ENCODE results near the gene CRABP2. TPM values are rescaled to one million over a fixed set of nuclear protein-coding genes. Genes with fewer than 3 reads are reported as not detected.
A peak's percentile ranks its signal among the peaks of the same experiment; 100 is the strongest.

The CRABP2 gene
- polyA plus RNA-seq, 2 of the 4 experiments (the other 2 are of a cell fraction) = 1.7 to 15.6 TPM

DNA sequence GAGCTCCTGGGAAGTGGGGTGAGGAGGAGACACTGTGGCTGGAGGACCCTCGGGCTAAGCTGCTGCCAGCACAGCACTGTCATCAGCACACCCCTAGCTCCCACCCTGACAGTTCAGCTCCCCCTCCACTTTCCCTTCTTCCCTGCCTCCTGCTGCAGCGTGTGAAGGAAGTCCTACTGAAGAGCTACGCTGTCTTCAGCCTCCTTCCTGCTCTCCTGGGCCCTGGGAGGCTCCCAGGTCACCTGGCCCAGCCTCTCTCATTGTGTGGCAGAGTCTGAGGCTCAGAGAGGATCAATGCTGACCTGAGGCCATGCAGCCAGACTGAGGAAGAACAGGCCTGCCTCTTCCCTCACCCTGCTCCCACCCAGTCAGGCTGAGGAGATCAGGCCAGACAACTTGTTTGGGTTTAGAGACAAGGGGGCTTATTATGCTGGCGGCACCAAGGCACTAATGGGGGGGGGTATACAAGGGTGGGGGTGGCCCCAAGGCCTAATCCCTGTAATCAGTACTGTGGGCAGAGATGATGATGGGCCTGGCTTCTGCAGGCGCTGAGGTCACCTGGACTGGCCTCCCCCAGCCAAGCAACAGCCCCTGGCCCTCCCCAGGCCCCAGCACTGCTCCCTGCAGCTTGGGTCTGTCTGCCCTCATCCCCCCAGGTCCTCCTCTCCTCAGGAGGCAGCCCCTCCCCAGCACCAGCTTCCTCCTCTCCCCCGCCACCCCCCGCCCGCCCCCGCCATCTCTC, 37.2 kb downstream of the CRABP2 start:
- 87% methylated on average over 4 of the region's 9 CpGs for WGBS (ENCODE audit: missing lambda C conversion rate)
- TF ChIP-seq EP300 (IDR thresholded peaks at IDR 0.05) (no peak), FOSL2 (IDR thresholded peaks at IDR 0.05) (no peak), FOSL2 (CRISPR knock-in tag; IDR thresholded peaks at IDR 0.05) (no peak)
- TF ChIP-seq, protein P1, sequence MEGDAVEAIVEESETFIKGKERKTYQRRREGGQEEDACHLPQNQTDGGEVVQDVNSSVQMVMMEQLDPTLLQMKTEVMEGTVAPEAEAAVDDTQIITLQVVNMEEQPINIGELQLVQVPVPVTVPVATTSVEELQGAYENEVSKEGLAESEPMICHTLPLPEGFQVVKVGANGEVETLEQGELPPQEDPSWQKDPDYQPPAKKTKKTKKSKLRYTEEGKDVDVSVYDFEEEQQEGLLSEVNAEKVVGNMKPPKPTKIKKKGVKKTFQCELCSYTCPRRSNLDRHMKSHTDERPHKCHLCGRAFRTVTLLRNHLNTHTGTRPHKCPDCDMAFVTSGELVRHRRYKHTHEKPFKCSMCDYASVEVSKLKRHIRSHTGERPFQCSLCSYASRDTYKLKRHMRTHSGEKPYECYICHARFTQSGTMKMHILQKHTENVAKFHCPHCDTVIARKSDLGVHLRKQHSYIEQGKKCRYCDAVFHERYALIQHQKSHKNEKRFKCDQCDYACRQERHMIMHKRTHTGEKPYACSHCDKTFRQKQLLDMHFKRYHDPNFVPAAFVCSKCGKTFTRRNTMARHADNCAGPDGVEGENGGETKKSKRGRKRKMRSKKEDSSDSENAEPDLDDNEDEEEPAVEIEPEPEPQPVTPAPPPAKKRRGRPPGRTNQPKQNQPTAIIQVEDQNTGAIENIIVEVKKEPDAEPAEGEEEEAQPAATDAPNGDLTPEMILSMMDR (IDR thresholded peaks at IDR 0.05) = no peak
- TF ChIP-seq, protein P2, sequence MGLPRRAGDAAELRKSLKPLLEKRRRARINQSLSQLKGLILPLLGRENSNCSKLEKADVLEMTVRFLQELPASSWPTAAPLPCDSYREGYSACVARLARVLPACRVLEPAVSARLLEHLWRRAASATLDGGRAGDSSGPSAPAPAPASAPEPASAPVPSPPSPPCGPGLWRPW (IDR thresholded peaks at IDR 0.05) = no peak
- TF ChIP-seq, protein P3, sequence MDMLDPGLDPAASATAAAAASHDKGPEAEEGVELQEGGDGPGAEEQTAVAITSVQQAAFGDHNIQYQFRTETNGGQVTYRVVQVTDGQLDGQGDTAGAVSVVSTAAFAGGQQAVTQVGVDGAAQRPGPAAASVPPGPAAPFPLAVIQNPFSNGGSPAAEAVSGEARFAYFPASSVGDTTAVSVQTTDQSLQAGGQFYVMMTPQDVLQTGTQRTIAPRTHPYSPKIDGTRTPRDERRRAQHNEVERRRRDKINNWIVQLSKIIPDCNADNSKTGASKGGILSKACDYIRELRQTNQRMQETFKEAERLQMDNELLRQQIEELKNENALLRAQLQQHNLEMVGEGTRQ (IDR thresholded peaks at IDR 0.05) = no peak
- TF ChIP-seq, protein P4, sequence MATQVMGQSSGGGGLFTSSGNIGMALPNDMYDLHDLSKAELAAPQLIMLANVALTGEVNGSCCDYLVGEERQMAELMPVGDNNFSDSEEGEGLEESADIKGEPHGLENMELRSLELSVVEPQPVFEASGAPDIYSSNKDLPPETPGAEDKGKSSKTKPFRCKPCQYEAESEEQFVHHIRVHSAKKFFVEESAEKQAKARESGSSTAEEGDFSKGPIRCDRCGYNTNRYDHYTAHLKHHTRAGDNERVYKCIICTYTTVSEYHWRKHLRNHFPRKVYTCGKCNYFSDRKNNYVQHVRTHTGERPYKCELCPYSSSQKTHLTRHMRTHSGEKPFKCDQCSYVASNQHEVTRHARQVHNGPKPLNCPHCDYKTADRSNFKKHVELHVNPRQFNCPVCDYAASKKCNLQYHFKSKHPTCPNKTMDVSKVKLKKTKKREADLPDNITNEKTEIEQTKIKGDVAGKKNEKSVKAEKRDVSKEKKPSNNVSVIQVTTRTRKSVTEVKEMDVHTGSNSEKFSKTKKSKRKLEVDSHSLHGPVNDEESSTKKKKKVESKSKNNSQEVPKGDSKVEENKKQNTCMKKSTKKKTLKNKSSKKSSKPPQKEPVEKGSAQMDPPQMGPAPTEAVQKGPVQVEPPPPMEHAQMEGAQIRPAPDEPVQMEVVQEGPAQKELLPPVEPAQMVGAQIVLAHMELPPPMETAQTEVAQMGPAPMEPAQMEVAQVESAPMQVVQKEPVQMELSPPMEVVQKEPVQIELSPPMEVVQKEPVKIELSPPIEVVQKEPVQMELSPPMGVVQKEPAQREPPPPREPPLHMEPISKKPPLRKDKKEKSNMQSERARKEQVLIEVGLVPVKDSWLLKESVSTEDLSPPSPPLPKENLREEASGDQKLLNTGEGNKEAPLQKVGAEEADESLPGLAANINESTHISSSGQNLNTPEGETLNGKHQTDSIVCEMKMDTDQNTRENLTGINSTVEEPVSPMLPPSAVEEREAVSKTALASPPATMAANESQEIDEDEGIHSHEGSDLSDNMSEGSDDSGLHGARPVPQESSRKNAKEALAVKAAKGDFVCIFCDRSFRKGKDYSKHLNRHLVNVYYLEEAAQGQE (IDR thresholded peaks at IDR 0.05) = no peak
- Histone ChIP-seq H3K4me1 (peaks cover 31% of the 10 kb centered on the region), H3K4me2 (no peak overlapping the region), H3K27ac (no peak overlapping the region), H3K9me3 (no peaks in the 10 kb centered on the region), H3K4me3 (no peak overlapping the region)
- ChIA-PET POLR2A (no interaction called here), CTCF (interaction anchor here (0.6 to 52.1 kb wide), 8 partner anchors 8 to 48 kb away, joined by 3 to 2258 read pairs (median 8); partner anchors contain the start of genes CRABP2, HAPLN2, ISG20L2 and METTL25B)
- peak; percentile 13 to 20; a peak in 4 of 6 replicates for ATAC-seq
- no peak for FAIRE-seq
- DNase-seq (ENCODE audit: low read depth in 1 of 2, low spot score in 1 of 2) = no peak

DNA sequence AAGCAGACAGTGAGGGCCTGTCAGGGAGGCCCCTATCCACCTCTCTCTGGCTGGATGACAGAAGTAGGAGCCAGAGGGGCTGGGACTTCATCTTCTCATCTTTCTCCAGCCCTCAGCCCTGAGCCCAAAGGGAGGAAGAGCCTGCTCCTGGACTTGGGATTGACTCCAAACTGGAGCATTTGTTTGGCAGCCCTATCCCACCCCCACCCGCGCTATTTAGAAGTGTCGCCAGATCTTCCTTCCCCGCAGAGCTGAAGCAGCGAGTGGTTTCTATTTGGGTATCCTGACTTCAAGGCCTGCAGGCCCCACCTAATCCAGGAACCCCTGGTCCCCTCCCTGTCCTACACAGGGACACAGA, 37.8 kb downstream of the CRABP2 start:
- Histone ChIP-seq H3K9me3 (no peaks in the 10 kb centered on the region), H3K4me2 (no peak overlapping the region), H3K4me1 (peaks cover 36% of the 10 kb centered on the region), H3K27ac (peak overlapping the region in 1 of 2 experiments; percentile 25; a peak in 1 of 6 replicates), H3K4me3 (no peak overlapping the region)
- CTCF ChIA-PET = interaction anchor here (0.7 to 52.1 kb wide), 7 partner anchors 8 to 49 kb away, joined by 3 to 2258 read pairs (median 13); partner anchors contain the start of genes CRABP2, HAPLN2, ISG20L2 and METTL25B
- WGBS (ENCODE audit: missing lambda C conversion rate) = 93% methylated on average over 5 of the region's 5 CpGs
- DNase-seq (ENCODE audit: low read depth in 1 of 2, low spot score in 1 of 2) (no peak), FAIRE-seq (no peak), ATAC-seq (no peak; a peak in 1 of 6 replicates)
- POLR2A ChIA-PET = no interaction called here
- TF ChIP-seq HEYL (CRISPR knock-in tag; IDR thresholded peaks at IDR 0.05) (no peak), GATA3 (IDR thresholded peaks at IDR 0.05; ENCODE audit: borderline replicate concordance) (no peak), TP53 (CRISPR knock-in tag; IDR thresholded peaks at IDR 0.05) (no peak), RNF2 (IDR thresholded peaks at IDR 0.05; ENCODE audit: borderline replicate concordance, low read depth) (no peak), FOSB (CRISPR knock-in tag; IDR thresholded peaks at IDR 0.05) (no peak), CBX8 (IDR thresholded peaks at IDR 0.05) (no peak), SMC3 (IDR thresholded peaks at IDR 0.05) (no peak), RFX5 (IDR thresholded peaks at IDR 0.05) (no peak)
- TF ChIP-seq, protein P2 (IDR thresholded peaks at IDR 0.05) = no peak
- TF ChIP-seq, protein P5, sequence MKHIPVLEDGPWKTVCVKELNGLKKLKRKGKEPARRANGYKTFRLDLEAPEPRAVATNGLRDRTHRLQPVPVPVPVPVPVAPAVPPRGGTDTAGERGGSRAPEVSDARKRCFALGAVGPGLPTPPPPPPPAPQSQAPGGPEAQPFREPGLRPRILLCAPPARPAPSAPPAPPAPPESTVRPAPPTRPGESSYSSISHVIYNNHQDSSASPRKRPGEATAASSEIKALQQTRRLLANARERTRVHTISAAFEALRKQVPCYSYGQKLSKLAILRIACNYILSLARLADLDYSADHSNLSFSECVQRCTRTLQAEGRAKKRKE (CRISPR knock-in tag; IDR thresholded peaks at IDR 0.05; ENCODE audit: low read depth) = no peak
